Sigmoid colon (tissue), 7 donors: Measurements from ENCODE around the gene MAN2A1. TPM values are rescaled to one million over a fixed set of nuclear protein-coding genes. Genes with fewer than 3 reads are reported as not detected.
A peak's percentile ranks its signal among the peaks of the same experiment; 100 is the strongest.

Experiments used
- DNase-seq: peaks from one replicate; pipeline ENCODE4 v3.0.0-alpha.2; 2019
- H3K27ac ChIP-seq, 4 donors: fragments of 200-600 bp; sonication (generic); one replicate each; pipeline ENCODE4 v1.5.1; 2016 to 2019; ENCODE audit warnings: mild to moderate bottlenecking in 1 of 4
- H3K27me3 ChIP-seq, 3 donors: fragments of 200-600 bp; sonication (generic); one replicate each; pipeline ENCODE4 v1.5.1; 2019; ENCODE audit warnings: mild to moderate bottlenecking in 1 of 3
- H3K36me3 ChIP-seq, 4 donors: fragments of 200-600 bp; sonication (generic); one replicate each; pipeline ENCODE4 v1.5.1; 2016 to 2019
- H3K4me1 ChIP-seq, 4 donors: fragments of 200-600 bp; sonication (generic); one replicate each; pipeline ENCODE4 v1.5.1; 2017 to 2019
- H3K4me3 ChIP-seq, 4 donors: fragments of 200-600 bp; sonication (generic); one replicate each; pipeline ENCODE4 v1.5.1; 2017 to 2019; ENCODE audit warnings: mild to moderate bottlenecking in 2 of 4, moderate library complexity in 1 of 4
- H3K9me3 ChIP-seq, 4 donors: fragments of 200-600 bp in 3 of 4; sonication (generic) in 3 of 4; one replicate each; pipeline versions ENCODE4 v1.5.1 to v1.6.1; 2013 to 2019
- CTCF ChIP-seq, 4 experiments: fragments of 450-650 bp in 3 of 4; fragments of 200-600 bp in 1 of 4; IDR thresholded peaks; one replicate each; pipeline ENCODE4 v1.5.1; 2016 to 2019; ENCODE audit warnings: antibody characterized with exemption in 4 of 4, mild to moderate bottlenecking in 3 of 4, moderate library complexity in 2 of 4
- EP300 ChIP-seq, 4 donors: sonication (generic); formaldehyde crosslinking; IDR thresholded peaks; one replicate each; pipeline ENCODE4 v1.6.1; 2017; ENCODE audit warnings: antibody characterized with exemption in 4 of 4
- POLR2A ChIP-seq, 2 donors: fragments of 450-650 bp; IDR thresholded peaks; one replicate each; pipeline ENCODE4 v1.6.1; 2016; ENCODE audit warnings: antibody characterized with exemption in 2 of 2, mild to moderate bottlenecking in 2 of 2, moderate library complexity in 2 of 2
- POLR2AphosphoS5 ChIP-seq, 4 donors: sonication (generic); formaldehyde crosslinking; IDR thresholded peaks; one replicate each; pipeline ENCODE4 v1.6.1; 2017; ENCODE audit warnings: antibody characterized with exemption in 4 of 4
- WGBS, 2 donors: extraction: QIAGEN DNeasy Blood & Tissue Kit; methylation state at CpG; one replicate each; pipeline ENCODE4 v1.1.7; 2013; 5-methylcytosine and 5-hydroxymethylcytosine counted together
- intact Hi-C: fragments of 100-400 bp; cut with DNase I; formaldehyde crosslinking; loops from one replicate; pipeline ENCODE4 v1.15.1; 2023
- polyA plus RNA-seq, 3 donors: library from polyadenylated mRNA; stranded (reverse); fragments of 200-250 nt; gene quantifications; one replicate each; pipeline ENCODE4 v1.2.3, GENCODE V29; 2013
- total RNA-seq, 4 donors: library from RNA; depleted of rRNA; stranded (reverse); fragments of >200 nt; gene quantifications; one replicate each; pipeline ENCODE4 v1.1.0, GENCODE V29; 2016
- donor health status: healthy with polysubstance abuse.
- donor health status: Bipolar disorder and iron deficiency.
- donor health status: healthy.

The MAN2A1 gene
- total and polyA plus RNA-seq, 7 donors: 3.6 to 58.4 (median 40.2) TPM

- Histone ChIP-seq H3K36me3 (no peaks in the 10 kb centered on the region), H3K9me3 (no peaks in the 10 kb centered on the region), H3K4me3 (peak overlapping the region; percentile 74 to 95 (median 86)), H3K27ac (peak overlapping the region; percentile 96 to 99 (median 98)), H3K4me1 (peaks cover 0 to 50% (median 42%) of the 10 kb centered on the region in 4 donors), H3K27me3 (no peaks in the 10 kb centered on the region)
- DNase-seq: peak; percentile 91
- TF ChIP-seq EP300 (IDR thresholded peaks at IDR 0.05) (no peak), POLR2AphosphoS5 (IDR thresholded peaks at IDR 0.05) (peak in 3 of 4 donors; percentile 20 to 49 (median 45)), CTCF (IDR thresholded peaks at IDR 0.05) (peak; percentile 64 to 80 (median 68)), POLR2A (IDR thresholded peaks at IDR 0.05) (no peak)
- intact Hi-C loops: loop anchor here (2.0 to 5.0 kb wide), 4 partner anchors 161 to 1048 kb away; partner anchors contain the start of gene SLC25A46
- WGBS, 2 donors: 1% methylated on average over 26 of the region's 26 CpGs
Observed at GRCh38 chr5:109690975-109691574, 1.3 kb downstream of the MAN2A1 start.

- intact Hi-C loops: loop anchor here (2.0 to 5.0 kb wide), 4 partner anchors 160 to 1047 kb away; partner anchors contain the start of gene SLC25A46
- Histone ChIP-seq H3K27me3 (no peaks in the 10 kb centered on the region), H3K36me3 (no peaks in the 10 kb centered on the region), H3K4me1 (peaks cover 0 to 50% (median 45%) of the 10 kb centered on the region in 4 donors), H3K4me3 (peak overlapping the region in 2 of 4 donors; percentile 88 to 95), H3K9me3 (no peaks in the 10 kb centered on the region), H3K27ac (peak overlapping the region in 2 of 4 donors; percentile 96 to 99)
- no peak for DNase-seq
- TF ChIP-seq POLR2A (IDR thresholded peaks at IDR 0.05): no peak
- TF ChIP-seq POLR2AphosphoS5 (IDR thresholded peaks at IDR 0.05): no peak
- no peak for TF ChIP-seq EP300 (IDR thresholded peaks at IDR 0.05)
- TF ChIP-seq CTCF (IDR thresholded peaks at IDR 0.05): no peak
- WGBS, 2 donors: 61 to 65% methylated on average over 1 of the region's 1 CpG
Observed at GRCh38 chr5:109691996-109692395, 2.3 kb downstream of the MAN2A1 start.

DNA sequence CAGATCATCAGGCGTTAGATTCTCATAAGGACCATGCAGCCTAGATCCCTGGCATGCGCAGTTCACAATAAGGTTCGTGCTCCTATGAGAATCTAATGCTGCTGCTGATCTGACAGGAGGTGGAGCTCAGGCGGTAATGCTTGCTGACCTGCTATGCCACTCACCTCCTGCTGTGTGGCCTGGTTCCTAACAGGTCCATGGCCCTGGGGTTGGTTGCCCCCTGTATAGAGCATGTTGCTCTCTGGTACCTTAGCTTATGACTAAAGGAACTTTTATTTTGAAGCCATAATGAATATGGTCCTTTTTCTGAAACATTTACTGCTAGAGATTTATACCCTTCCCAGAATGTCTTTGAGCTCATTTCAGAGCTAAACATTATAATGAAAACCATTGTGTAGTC is 3.1 kb downstream of the MAN2A1 start:
- TF ChIP-seq POLR2AphosphoS5 (IDR thresholded peaks at IDR 0.05) (no peak), POLR2A (IDR thresholded peaks at IDR 0.05) (no peak), EP300 (IDR thresholded peaks at IDR 0.05) (no peak), CTCF (IDR thresholded peaks at IDR 0.05) (no peak)
- Histone ChIP-seq H3K27me3 (no peaks in the 10 kb centered on the region), H3K27ac (no peak overlapping the region), H3K4me3 (peak overlapping the region in 1 of 4 donors; percentile 88), H3K4me1 (peaks cover 0 to 50% (median 45%) of the 10 kb centered on the region in 4 donors), H3K36me3 (no peaks in the 10 kb centered on the region), H3K9me3 (no peaks in the 10 kb centered on the region)
- DNase-seq: no peak
- 84 to 87% methylated on average over 4 of the region's 4 CpGs for WGBS, 2 donors
- intact Hi-C loops: loop anchor here (5.0 kb wide), 3 partner anchors 159 to 934 kb away; no protein-coding TSS in a partner anchor

- no peaks in the 10 kb centered on the region for H3K36me3 ChIP-seq
- intact Hi-C loops: loop anchor here (5.0 kb wide), 3 partner anchors 159 to 934 kb away; no protein-coding TSS in a partner anchor
- H3K4me3 ChIP-seq: no peak overlapping the region
- no peak for DNase-seq
- peak overlapping the region in 2 of 4 donors; percentile 35 to 44 for H3K27ac ChIP-seq
- no peaks in the 10 kb centered on the region for H3K9me3 ChIP-seq
- no peaks in the 10 kb centered on the region for H3K27me3 ChIP-seq
- peaks cover 0 to 47% (median 45%) of the 10 kb centered on the region in 4 donors for H3K4me1 ChIP-seq
- TF ChIP-seq POLR2AphosphoS5 (IDR thresholded peaks at IDR 0.05) (no peak), CTCF (IDR thresholded peaks at IDR 0.05) (no peak), POLR2A (IDR thresholded peaks at IDR 0.05) (no peak), EP300 (IDR thresholded peaks at IDR 0.05) (no peak)
- 87 to 89% methylated on average over 6 of the region's 6 CpGs for WGBS, 2 donors
Observed at GRCh38 chr5:109693535-109694400, 4.0 kb downstream of the MAN2A1 start.
